HT-29 (cell line): Measurements from ENCODE around the gene HK1. TPM values are rescaled to one million over a fixed set of nuclear protein-coding genes. Genes with fewer than 3 reads are reported as not detected.
"Not testable (repeated sequence)": the region's sequence is repeated elsewhere in the genome, so short reads cannot be mapped to it uniquely, and the experiment has no call there.

Source experiments
- DNase-seq: peaks from one replicate; pipeline ENCODE4 v3.0.0-alpha.2; 2015; ENCODE audit warnings: low spot score
- total RNA-seq: library from RNA; depleted of rRNA; stranded (reverse); fragments of >200 nt; shearing (Covaris generic); gene quantifications from 2 replicates; pipeline ENCODE4 v1.2.3, GENCODE V29; 2014

Gene HK1
- total RNA-seq, 1 experiment from 2014 or later: 61.8 TPM

DNA sequence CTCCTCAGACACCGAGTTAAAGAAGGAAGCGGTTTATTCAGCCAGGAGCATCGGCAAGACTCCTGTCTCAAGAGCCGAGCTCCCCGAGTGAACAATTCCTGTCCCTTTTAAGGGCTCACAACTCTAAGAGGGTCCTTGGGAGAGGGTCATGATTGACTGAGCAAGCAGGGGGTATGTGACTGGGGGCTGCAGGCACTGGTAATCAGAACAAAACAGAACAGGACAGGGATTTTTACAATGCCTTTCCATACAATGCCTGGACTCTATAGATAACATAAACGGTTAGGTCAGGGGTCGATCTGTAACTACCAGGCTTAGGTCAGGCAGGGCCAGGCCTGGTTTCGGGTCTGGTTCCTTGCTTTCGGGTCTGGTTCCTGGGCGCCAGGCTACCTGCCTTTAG is 30.0 kb downstream of the HK1 start:
- not testable (repeated sequence) for DNase-seq

DNA sequence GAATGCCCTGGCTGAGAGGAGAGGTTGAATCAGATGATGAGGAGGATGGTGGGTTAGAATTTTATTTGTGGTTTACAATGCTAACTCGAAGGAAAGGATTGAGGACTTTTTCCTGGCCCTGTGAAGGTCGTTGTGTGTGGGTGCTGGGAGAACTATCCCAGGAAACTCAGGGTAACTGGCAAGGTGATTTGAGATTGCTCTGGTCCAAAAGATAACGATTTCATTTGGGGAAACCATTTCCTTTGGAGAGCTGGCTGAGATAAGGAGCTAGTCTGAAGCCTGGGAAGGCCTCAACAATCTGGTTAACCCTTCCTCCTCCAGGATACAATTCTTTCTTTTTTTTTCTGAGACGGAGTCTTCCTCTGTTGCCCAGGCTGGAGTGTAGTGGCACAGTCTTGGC is 33.0 kb downstream of the HK1 start:
- DNase-seq: no peak

DNA sequence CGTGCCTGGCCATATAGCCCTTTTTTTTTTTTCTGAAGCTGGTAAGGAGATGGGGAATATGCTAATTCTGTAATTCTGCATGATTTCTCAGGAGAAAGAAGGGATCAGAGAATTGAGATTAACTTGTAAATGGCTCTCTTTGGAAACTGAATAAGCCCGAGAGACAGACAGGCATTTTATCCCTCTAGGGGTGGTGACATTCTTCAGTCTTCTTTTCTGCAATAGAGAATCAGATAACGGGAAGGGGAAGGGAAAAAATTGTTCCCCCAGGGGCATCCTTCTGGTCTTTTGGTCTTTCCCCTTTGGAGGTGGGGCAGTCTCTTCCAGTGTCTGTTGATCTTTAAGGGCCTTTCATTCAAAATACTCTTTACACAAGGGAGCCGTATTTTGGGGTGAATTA is 34.2 kb downstream of the HK1 start:
- DNase-seq: no peak

DNA sequence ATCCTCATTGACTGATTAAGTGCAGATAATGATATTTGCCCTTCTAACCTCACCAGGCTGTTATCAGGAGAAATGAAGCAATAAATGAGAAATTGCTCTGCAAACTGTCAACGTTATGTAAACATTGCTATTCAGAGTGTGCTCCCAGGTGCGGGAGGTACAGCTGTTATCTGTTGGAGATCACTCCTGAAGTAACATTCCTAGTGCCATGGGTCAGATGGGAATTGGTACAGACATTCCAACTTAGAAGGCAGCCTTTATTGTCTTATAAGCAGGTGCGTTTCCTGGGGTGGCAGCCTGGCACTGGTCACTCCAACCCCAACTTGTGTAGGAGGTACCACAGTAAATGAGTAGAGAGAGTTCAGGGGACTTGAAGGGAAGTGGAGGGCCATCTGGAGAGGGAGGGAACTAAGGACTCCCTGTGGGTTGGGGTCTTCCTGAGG is 36.8 kb downstream of the HK1 start:
- DNase-seq: no peak

DNA sequence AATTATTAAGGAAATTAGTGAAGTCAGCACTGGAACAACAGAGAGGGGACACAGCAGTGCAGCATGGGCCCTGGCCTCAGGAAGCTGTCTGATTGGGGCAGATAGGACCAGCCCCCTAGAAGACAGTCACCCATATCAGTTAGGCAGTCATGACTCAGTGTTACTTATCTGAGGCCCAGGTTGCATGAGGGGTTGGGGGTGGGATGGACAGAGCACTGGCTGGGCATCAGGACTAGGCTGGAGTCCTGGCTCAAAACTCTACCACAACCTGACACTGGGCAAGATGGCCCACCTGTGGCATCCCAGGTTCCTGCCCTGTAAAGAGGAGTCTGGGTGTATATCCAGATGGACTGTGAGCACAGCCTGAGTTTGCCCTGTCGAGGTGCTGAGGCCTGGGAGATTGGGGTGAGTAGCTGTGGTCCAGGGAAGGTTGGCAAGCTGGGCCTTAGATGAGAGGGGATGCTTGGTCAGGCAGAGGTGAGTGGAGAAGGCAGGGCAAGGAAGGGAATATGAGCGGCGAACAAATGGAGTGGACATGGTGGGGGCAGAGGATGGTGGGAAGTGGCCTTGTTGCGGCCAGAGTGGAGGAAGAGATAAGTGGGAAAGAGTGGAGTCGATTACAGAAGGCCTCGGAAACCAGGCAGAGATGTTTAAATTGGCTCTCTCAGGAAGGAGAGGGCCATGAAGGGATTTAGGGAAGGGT is 37.5 kb downstream of the HK1 start:
- DNase-seq: no peak

DNA sequence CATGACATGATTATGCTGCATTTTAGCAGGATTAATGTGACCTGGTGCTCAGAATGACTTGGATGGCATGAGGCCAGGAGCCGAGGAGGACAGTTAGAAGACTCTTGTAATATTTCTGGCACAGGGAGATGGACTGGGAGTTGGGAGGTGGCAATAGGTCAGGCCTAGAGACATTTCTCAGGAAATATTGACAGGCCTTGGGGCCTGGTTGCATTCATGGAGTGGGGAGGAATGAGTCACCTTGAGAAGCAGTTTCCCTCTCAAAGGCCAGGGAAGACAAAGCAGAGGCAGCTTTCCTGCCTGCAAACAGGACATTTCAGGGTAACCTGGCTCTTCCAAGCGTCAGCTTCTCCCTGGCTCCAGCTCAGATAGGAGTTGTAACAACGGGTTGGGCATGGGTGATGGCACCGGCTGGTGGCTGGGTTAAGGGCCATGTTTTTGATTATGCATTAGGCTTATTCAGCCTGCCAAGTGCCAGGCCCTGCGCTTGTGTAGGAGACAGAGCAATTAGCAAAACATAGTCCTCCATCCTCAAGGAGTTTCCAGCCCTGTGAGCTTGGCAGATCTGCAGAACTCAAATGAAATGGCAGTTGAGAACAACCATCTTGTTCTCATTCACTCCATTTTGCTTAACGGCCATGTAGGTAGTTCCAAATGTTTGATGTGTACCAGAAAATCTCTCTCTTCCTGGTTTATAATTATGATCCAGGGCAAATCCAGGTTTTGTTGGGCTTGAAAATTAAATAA is 38.2 kb downstream of the HK1 start:
- no peak for DNase-seq

DNA sequence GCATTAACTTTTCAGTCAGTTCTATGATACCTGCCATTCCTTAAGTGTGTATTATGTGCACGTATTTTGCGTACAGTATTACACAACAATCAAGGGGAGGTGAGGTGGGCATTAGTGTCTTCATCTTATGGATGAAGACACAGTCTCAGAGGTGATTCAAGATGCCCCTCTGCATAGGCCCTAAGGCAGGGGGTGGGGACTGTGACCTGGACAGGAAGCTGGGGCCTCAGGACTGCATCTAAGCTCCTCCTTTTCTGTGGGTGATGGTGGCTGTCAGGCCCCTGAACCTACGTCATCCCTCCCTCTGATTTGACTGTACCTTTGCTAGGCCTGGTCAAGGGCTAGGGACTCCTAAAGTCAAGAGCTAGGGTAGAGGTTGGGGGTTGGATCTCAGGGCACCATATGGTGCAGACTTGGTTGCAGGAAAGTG is 38.9 kb downstream of the HK1 start:
- DNase-seq: no peak

DNA sequence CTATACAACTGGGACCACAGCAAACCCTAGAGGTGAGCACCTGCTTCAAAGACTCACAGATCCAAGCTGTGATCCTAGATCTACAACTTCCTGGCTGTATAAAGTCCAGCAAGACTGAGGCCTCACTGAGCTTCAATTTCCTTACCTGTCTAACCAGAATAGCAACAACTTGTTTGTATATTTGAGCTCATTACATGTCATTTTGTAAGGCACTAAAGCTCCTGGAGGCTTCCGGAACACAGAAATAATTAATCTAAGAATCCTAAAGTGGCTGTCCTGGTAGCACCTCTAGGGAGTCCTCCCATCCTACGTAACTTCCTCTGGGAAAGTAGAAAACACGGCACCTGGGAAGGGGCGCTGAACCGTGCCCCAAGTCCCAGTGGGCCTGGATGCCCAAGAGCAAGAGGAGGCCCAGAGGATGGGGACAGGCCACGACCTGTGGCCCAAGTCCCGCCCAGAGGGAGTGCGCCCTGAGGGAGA is 39.4 kb downstream of the HK1 start:
- peak; percentile 70 for DNase-seq

DNA sequence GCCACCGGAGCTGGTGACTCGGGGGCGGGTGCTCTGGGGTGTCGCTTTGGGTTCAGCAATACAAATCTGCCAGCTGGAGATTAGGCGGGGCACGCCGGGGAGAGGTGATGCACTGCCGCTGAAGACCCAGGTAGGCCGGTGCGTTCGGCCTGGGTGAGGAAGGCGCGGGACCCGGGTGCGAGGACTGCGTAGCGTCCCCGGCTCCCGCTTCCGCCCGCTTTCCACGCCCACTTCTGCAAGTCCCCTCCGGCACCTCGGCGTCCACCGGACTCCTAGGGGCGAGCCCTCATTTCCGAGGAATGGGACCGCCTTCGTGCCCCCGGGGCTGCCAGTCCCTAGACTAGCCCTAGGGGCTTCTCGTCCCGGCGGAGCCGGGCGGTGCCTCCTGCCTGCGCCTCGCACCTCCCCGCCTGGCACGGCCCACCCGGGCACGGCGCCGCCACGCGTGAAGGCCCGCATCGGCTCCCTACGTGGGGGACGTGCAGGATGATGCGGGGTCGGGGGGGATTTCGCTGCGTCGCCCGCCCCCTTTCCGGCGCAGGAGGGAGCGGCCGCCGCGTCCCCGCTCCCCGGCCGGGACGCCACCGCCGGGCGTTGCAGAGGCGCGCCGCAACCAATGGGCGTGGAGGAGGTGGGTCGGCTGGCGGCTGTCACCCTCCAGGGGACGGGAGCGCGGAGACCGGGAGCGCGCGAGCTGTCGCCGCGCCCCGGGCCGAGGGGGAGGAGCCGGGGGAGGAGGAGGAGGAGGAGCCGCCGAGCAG is 40.0 kb downstream of the HK1 start:
- DNase-seq: peak; percentile 90

DNA sequence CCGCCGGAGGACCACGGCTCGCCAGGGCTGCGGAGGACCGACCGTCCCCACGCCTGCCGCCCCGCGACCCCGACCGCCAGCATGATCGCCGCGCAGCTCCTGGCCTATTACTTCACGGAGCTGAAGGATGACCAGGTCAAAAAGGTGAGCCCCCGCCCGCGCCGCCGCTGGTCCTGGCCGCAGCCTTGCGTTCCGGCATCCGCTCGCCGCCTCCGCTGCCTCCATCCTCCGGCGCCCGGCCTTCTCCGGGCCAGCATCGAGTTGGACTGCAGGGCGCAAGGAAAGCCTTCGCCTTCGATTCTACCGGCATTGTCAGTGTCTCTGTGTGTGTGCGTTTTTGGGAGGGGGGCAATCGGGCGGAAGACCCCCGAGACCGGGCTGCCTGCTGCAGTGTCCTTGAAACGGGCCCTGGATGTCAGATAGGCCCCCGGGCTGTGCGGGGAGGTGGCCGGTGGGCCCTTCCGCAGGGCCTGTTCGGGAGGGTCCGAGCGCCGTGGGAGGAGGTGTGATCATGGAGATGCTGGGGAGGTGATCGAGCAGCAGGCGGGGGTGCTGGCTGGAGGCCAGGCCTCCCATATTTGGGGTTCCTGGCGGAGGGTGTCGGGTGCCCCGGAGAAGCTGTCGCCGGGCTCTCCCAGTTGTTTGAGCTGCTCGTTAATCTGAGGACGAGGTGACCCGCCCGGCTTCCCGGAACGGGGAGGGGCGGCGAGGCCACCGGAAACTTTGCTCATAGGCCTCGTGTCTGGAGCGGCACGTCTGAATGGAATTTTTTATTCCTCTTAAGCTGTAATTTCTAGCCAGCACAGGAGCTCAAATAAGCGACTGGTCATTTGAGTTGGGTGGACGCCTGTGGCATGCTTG is 40.8 kb downstream of the HK1 start:
- DNase-seq: peak; percentile 64

DNA sequence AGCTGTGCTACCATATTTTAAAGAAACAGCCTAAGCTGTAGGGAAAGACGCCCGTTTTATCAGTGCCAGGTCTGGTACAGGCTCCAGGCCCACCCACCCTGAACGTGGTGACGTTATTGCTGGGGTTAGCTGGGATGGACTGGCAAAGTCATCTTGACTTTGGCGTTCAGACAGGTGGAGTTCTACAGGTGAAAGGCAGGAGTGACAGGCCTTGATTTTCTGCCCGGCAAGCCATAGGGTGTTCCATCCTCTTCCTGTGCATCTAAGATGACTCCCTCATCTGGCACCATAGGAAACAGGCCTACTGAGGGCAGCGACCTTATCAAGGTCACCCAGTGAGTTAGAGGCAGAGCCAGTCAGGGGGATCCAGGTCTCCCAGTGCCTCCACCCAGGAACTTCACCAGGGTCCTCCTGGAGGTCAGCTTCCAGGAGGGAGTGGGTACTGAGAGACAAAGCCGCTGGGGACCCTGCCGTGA is 41.6 kb downstream of the HK1 start:
- DNase-seq: no peak

DNA sequence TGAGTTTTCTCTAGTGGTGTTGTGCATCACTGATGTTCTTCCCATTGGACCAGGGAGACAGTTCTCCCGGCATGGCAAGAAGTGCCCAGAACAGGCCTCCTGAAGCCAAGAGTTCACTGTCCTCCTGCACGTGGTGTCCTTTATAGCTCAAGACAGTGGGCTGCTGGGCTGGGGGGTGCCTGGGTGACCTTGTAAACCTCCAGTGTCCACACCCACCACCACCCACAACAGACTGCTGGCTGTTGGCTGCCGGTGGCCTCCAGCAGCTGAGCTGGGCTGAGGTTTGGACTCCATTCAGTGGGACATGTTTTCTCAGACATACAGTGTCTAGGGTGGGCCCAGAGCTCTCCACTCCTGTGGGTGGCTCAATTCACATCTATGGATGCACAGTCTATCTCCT is 42.2 kb downstream of the HK1 start:
- no peak for DNase-seq

DNA sequence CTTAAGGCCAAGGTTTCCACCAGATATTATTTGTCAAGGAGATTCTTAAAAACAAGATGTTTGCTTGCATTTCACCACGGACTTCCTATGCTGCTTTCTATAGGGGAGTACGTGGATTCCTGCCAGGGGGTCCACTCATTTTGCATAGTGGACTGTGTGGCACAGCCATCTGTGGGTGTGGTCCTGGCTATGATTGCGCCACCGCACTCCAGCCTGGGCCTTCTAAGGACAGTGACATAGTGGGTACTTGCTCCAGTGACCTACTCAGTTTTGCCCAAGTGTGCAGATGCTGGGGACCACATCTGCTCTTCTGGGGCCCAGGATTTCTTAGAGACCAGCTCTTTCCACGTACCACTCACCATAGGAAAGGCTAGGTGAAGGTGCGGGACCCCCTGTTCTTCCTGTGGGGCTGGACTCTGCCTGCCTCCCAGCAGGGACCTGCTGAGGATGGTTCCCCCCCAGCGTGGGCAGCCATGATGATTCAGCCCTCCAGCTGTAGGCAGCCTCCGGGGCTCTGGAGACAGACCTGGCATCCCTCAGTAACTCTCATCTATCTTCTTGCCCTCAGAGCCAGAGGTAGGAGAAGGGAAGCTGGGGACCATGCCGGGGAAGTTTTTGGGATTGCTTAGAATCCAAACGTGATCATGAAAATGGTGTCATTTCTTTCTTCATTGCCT is 42.9 kb downstream of the HK1 start:
- DNase-seq: no peak

DNA sequence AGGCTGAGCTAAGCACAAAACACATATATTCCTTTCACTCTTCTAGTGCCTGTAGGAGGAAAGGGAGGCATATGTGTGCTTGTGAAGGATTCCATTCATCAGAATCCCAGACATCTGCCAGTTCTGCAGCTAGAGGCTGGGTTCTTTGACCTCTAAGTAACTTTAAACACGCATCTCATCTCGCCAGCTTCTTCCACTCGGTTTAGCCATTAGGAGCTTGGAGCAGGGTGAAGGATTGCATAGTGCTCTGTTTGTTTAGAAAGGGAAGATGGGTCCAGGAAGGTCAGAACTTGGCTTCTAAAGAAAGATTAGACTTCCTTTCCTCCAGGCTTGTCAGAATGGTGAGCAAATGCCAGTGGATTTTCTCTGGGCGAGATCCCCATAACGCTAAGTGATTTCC is 43.6 kb downstream of the HK1 start:
- no peak for DNase-seq

DNA sequence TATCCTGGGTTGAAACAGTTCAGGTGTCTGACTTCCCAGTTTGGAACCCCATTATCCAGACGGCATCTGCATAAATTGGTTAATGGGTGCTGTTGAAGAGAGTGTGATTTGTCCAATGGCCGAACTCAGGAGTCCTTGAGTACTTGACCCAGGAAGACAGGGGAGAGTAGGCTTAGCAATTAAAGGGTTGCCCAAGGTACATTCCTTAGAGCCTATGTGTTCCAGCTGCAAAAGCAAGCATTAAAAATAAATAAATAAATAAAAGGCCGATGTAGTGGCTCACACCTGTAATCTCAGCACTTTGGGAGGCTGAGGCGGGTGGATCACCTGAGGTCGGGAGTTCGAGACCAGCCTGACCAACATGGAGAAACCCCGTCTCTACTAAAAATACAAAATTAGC is 44.0 kb downstream of the HK1 start:
- DNase-seq: not testable (repeated sequence)

DNA sequence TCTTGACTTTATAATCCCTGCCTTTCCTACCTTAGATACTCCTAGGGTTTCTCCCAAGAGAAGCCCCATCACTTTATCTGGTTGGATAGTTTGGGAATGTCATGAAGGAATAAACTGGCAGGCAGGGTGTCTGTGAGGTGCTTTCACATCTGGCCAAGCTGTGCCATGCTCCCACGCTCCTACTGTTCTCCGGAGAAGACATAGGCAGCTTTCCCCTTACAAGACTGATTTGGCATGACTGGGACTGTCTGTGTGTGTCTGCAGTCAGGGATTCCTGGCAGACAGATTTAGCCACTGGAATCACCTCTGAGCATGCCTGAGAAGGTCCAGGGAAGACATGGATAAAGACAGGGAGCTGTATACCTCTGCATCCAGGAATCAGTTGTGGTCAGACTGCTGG is 45.3 kb downstream of the HK1 start:
- no peak for DNase-seq

DNA sequence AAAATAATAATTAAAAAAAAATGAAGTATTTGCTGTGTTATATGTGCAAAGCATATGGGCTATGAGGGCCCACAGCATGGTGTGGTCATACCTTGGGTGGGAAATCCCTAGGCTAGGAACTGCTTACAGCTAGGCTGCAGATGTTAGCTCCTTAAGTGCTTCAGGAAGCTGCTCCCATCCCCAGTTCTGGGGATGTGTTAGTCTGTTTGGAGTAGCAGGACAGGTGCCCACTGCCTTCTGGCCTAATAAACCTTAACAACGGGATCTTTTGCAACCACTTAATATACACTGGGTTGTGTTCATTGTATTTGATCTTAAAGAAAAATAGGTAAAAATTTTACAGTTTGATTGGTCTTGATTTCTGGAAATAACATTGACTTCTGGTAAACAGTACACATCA is 46.3 kb downstream of the HK1 start:
- DNase-seq: no peak

DNA sequence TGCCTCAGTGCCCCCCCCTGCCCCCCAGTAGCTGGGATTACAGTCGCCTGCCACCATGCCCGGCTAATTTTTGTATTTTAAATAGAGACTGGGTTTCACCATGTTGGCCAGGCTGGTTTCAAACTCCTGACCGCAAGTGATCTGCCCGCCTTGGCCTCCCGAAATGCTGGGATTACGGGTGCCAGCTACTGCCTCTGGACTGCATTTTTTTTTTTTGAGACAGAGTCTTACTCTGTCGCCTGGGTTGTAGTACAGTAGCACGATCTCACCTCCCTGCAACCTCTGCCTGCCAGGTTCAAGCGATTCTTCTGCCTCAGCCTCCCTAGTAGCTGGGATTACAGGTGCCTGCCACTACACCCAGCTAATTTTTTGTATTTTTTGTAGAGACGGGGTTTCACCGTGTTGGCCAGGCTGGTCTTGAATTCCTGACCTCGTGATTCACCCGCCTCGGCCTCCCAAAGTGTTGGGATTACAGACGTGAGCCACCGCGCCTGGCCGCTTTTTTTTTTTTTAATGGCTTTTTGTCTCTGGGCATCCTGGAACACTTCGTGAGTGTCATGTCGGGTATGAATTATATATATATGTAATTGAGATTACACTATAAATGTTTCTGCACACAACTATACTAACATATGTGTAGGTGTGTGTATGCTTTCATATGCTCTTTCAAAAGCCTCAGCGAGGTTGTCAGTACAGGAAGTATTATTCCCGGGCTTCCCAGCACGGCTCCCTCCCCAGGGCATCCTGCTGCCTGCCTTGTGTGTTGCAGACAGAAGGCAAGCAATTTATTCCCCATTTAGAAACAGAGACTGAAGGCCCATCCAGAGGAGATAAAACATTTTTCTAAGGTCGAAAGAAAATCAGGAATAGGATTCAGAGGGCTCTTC is 47.6 kb downstream of the HK1 start:
- DNase-seq: peak; percentile 56

DNA sequence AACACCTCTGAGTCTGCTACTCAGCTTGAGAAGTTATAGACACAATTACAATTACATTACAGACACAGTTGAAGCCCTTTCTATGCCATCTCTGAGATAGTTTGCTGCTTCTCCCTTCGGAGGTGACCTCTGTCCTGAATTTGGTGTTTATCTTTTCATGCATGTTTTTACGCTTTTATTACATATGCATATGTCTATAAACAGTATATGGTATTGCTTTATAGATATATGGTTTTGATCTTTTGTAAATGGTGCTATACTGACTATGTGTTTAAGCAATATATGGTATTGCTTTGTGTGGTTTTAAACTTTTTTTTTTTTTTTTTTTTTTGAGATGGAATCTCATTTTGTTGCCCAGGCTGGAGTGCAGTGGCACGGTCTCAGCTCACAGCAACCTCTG is 48.4 kb downstream of the HK1 start:
- no peak for DNase-seq
